Suprapubic skin (tissue), 3 donors: ENCODE results near the gene CCR9.

Source experiments
- CTCF ChIP-seq, 2 donors: fragments of 200-600 bp in 1 of 2; fragments of 450-650 bp in 1 of 2; sonication (generic) in 1 of 2; IDR thresholded peaks; one replicate each; pipeline ENCODE4 v1.5.1; 2016 to 2019; ENCODE audit warnings: antibody characterized with exemption in 2 of 2, mild to moderate bottlenecking in 1 of 2, moderate library complexity in 1 of 2
- POLR2AphosphoS5 ChIP-seq, 3 donors: sonication (generic); formaldehyde crosslinking; IDR thresholded peaks; one replicate each; pipeline ENCODE4 v1.6.1; 2017; ENCODE audit warnings: antibody characterized with exemption in 3 of 3

- TF ChIP-seq CTCF (IDR thresholded peaks at IDR 0.05) = no peak
- TF ChIP-seq POLR2AphosphoS5 (IDR thresholded peaks at IDR 0.05) = no peak
Observed at GRCh38 chr3:45952456-45952855, 66.1 kb downstream of the CCR9 start.
